ENCODE results near the gene SOX13. TPM values are rescaled to one million over a fixed set of nuclear protein-coding genes. Genes with fewer than 3 reads are reported as not detected.

SOX13 gene
- total RNA-seq, 4 donors from 2014 or later = 15.6 to 31.1 (median 16.3) TPM

DNA sequence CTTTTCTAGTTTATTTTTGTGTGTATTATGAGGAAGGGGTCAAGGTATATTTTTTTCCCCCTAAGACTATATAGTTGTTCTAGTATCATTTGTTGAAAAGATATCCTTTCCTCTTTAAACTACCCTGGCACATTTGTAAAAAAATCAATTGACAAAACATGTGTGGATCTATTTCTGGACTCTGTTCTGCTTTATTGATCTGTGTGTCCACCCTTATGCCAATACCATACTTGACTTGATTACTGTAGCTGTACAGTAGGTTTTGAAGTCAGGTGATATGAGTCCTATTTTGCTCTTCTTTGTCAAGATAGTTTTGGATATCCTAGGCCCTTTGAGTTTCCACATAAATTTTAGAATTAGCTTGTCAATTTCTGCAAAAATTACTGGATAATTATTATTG lies 21.2 kb upstream of the SOX13 start:
- Histone ChIP-seq H3K27ac (no peak overlapping the region), H3K4me1 (no peaks in the 10 kb centered on the region), H3K36me3 (no peaks in the 10 kb centered on the region), H3K27me3 (no peaks in the 10 kb centered on the region), H3K4me3 (no peak overlapping the region), H3K9me3 (no peaks in the 10 kb centered on the region)
- intact Hi-C loops (cut with DNase I; ENCODE audit: low total_unique reads) = no loop called here
- ATAC-seq (no peak), DNase-seq (no peak)
- TF ChIP-seq, protein P1, sequence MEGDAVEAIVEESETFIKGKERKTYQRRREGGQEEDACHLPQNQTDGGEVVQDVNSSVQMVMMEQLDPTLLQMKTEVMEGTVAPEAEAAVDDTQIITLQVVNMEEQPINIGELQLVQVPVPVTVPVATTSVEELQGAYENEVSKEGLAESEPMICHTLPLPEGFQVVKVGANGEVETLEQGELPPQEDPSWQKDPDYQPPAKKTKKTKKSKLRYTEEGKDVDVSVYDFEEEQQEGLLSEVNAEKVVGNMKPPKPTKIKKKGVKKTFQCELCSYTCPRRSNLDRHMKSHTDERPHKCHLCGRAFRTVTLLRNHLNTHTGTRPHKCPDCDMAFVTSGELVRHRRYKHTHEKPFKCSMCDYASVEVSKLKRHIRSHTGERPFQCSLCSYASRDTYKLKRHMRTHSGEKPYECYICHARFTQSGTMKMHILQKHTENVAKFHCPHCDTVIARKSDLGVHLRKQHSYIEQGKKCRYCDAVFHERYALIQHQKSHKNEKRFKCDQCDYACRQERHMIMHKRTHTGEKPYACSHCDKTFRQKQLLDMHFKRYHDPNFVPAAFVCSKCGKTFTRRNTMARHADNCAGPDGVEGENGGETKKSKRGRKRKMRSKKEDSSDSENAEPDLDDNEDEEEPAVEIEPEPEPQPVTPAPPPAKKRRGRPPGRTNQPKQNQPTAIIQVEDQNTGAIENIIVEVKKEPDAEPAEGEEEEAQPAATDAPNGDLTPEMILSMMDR (IDR thresholded peaks at IDR 0.05 in 4 of 5, conservative IDR thresholded peaks at IDR 0.05 in 1 of 5) = no peak
- TF ChIP-seq POLR2A (IDR thresholded peaks at IDR 0.05) = no peak
- in situ Hi-C loops (cut with MboI; ENCODE audit: low sequenced_read_pairs in 4 of 4) = no loop called here

DNA sequence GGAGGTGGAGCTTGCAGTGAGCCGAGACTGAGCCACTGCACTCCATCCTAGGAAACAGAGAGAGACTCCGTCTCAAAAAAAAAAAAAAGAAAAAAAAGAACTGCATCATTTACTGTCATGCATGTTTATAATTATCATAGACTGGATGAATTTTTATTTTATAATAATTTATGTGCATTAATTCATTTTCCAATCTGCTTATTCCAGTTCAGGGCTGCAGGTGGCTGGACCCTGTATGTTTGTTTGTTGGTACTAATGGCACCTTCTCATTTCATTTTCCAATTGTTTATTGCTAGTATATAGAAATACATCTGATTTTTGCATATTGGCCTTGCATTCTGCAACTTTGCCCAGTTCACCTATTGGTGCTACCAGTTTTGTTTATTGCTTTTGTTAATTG lies 19.0 kb upstream of the SOX13 start:
- DNase-seq (no peak), ATAC-seq (no peak)
- H3K27ac ChIP-seq = no peak overlapping the region
- H3K27me3 ChIP-seq = no peaks in the 10 kb centered on the region
- no peaks in the 10 kb centered on the region for H3K4me1 ChIP-seq
- no peaks in the 10 kb centered on the region for H3K36me3 ChIP-seq
- no peaks in the 10 kb centered on the region for H3K9me3 ChIP-seq
- no peak overlapping the region for H3K4me3 ChIP-seq
- in situ Hi-C loops (cut with MboI; ENCODE audit: low sequenced_read_pairs in 4 of 4) = no loop called here
- no peak for TF ChIP-seq POLR2A (IDR thresholded peaks at IDR 0.05)
- TF ChIP-seq, protein P1 (IDR thresholded peaks at IDR 0.05 in 4 of 5, conservative IDR thresholded peaks at IDR 0.05 in 1 of 5) = no peak
- intact Hi-C loops (cut with DNase I; ENCODE audit: low total_unique reads) = no loop called here

DNA sequence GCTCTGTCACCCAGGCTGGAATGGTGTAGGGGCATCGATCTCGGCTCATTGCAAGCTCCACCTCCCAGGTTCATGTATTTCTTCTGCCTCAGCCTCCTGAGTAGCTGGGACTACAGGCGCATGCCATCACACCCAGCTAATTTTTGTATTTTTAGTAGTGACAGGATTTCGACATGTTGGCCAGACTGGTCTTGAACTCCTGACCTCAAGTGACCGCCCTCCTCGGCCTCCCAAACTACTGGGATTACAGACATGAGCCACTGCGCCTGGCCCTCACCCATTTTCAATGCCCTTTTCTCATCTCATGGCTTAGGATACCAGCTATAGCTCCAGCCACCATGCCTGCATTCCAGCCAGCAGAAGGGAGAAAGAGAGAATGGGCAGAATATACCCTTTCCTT lies 12.9 kb upstream of the SOX13 start:
- Histone ChIP-seq H3K36me3 (no peaks in the 10 kb centered on the region), H3K9me3 (no peaks in the 10 kb centered on the region), H3K27ac (no peak overlapping the region), H3K4me1 (no peaks in the 10 kb centered on the region), H3K27me3 (no peaks in the 10 kb centered on the region), H3K4me3 (no peak overlapping the region)
- TF ChIP-seq, protein P1 (IDR thresholded peaks at IDR 0.05 in 4 of 5, conservative IDR thresholded peaks at IDR 0.05 in 1 of 5) = no peak
- no peak for TF ChIP-seq POLR2A (IDR thresholded peaks at IDR 0.05)
- in situ Hi-C loops (cut with MboI; ENCODE audit: low sequenced_read_pairs in 4 of 4) (no loop called here), intact Hi-C loops (cut with DNase I; ENCODE audit: low total_unique reads) (no loop called here)
- peak in 1 of 2 donors; percentile 53 for ATAC-seq
- DNase-seq = peak in 1 of 2 donors; percentile 28

DNA sequence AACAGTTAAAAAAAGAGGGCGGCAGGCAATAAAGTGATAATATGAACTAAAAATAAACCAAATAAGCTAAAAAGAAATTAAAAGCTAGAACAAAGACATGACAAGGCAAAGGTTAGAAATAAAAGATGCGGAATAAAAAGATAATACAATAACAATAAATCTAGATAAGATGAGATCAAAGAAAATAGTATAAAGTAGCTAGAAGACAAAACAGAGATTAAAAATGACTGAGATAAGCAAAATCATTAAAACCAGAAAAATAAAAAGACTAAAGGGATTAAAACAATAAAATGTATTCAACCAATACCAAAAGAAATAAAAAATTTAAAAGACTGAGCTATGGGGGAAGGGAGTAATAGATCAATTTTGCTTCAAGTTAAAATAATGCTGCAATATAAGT lies 10.8 kb upstream of the SOX13 start:
- Histone ChIP-seq H3K4me1 (no peaks in the 10 kb centered on the region), H3K9me3 (no peaks in the 10 kb centered on the region), H3K36me3 (no peaks in the 10 kb centered on the region), H3K4me3 (no peak overlapping the region), H3K27ac (no peak overlapping the region), H3K27me3 (no peaks in the 10 kb centered on the region)
- intact Hi-C loops (cut with DNase I; ENCODE audit: low total_unique reads) = no loop called here
- no peak for DNase-seq
- ATAC-seq = no peak
- no peak for TF ChIP-seq POLR2A (IDR thresholded peaks at IDR 0.05)
- TF ChIP-seq, protein P1 (IDR thresholded peaks at IDR 0.05 in 4 of 5, conservative IDR thresholded peaks at IDR 0.05 in 1 of 5) = no peak
- in situ Hi-C loops (cut with MboI; ENCODE audit: low sequenced_read_pairs in 4 of 4) = no loop called here

Measured in gastrocnemius medialis (tissue), 4 donors.